HG03066 (cell line): Measurements from ENCODE around the gene ADAT3.

ENCODE experiments used
- ATAC-seq: cut with Tn5 transposase; IDR thresholded peaks from one replicate; pipeline ENCODE4 v1.9.1; 2021; ENCODE audit warnings: low read depth; ENCODE audit not compliant: unreplicated experiment

The ADAT3 gene

DNA sequence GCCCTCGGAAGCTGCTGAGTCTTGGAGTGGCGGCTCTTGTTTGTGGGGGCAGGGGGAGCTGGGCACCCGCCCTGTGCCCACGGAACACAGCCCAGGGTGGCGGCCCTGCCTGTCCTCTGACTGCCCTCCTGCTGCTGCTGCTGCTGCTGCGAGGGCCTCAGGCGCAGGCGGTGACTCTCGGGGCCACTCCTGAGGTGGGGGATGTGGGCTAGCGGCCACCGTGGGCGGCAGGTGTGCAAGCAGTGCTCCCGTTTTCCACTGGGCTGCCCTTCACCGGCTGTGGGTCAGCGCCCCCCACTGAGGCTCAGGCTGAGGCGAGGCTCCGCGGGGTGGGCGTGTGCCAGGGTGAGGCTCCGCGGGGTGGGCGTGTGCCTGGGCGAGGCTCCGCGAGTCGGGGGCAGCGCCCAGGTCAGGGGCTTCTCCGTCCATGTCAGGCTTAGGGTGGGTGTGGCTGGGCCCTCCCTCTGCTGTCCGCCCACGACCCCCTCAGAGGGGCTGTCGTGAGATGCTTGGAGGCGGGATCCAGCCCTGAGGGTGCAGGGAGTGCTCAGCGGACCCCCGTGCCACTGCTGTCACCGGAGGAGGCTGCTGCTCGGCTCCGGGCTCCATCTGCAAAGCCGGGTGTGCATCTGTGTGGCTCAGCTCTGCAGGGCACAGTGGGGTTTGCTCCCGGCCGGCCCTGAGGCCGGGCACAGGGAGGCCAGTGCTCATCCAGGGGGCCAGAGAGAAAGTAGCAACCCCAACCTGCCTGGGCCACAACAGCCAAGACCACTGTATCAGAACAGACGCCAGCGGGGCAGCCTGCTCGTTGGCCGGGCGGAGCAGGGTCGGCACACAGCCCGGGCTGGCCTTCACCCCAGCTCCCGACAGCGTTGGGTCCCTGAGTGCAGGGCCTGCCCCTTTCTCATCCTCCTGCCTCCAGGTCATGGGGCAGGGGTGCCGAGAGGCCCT, 50.2 kb downstream of the ADAT3 start:
- no peak for ATAC-seq

DNA sequence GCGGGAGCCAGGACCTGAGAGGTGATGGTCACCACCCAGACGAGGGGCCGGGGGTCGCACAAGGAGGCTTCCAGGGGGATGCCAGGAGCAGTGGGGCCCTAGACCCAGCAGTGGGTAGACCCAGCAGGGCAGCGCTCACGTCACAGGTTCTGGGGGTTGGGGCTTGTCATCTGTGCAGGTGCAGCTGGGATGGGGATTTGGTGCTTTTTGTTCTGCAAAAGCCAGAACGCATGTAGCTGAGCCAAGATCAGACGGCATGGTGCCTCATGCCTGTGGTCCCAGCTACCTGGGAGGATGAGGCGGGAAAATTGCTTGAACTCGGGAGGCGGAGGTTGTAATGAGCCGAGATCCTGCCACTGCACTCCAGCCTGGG, 50.9 kb downstream of the ADAT3 start:
- ATAC-seq, result no peak

DNA sequence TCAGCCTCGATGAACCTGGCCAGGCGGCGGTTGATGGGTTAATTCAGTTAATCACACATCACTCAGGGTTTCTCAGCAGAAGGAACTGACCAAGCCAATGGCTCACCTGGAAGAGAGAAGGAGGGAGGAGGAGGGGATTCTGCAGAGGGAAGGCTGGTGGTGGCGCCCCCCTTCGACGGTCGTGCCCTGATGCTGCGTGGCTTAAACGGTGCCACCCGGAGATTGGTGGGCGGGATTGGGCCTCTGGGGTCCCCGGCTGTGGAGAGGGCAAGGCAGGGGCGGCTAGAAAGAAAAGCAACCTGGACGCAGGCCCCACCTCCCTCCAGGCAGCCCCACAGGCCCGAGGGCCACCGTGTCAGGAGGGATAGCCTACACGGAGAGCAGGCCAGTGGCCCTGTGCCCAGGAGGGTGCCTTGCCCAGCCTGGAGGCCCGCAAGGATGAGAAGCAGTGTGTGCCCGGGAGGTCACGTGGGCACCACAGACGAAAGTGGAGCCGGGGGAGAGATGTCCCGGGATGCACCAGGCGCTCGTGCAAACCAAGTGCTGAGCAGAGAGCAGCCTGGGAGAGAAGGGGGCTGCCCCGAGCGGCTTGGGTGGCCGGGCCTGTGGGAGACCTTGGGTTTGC, 51.8 kb downstream of the ADAT3 start:
- no peak for ATAC-seq

DNA sequence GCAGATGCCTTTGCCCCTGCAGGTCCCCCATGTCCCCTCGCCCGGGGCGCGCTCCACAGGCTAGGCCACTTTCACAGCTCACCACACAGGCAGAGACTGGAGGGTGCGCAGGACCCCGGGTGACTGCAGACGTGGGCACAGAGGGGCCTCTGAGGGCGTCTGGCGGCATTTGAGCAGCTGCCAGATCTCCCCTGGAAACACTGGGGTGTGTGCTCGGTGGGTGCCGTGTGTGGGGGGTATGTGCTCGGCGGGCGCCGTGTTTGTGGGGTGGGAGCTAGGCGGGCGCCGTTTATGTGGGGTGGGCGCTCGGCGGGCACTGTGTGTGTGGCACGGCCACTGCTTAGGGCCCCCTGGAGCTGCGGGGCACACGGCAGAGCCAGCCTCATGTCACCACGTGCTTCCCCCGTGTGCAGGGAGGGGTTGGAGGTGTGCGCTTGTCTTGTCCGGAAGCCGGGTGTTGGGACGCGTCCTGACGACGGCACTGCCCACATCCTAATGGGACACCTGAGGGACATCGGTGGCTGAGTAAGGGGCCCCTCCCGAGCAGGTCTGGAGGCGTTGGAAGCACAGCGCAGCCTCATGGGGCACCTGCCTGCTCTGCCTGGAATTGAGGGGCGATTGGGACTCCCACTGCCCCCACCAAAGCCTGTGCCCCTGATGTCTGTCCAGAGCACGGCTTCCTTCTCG, 52.5 kb downstream of the ADAT3 start:
- ATAC-seq, result no peak

DNA sequence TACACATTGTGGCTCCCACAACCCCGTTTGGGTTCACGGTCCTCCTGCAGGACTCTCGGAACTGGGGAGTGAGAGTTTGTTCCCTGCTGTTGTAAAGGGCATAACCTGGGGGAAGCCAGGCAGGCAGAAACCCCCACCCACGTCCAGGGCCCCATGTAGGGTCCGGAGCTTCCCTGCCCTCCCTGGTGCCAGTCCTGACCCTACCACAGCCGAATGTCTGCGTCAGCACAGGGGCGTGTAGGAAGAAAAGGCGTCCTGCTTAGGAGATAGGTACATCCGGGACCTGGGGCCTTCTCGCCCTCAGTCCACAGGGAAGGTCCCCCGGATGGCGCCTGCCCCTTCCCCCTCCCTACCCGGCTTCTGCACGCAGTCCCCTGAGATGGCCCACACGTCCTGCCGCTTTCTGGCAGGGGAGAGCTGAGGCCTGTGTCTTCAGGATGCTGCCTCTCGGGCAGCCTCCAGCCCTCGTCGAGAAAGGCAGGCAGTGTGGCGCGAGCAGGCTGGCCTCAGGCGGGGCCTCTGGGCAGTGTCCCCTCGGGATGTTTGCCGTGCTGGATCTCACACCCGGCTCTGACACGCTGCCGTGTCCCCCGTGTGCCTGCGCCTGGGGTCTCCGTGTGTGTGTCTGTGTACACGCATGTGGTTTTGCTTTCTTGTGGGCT, 54.9 kb downstream of the ADAT3 start:
- no peak for ATAC-seq

DNA sequence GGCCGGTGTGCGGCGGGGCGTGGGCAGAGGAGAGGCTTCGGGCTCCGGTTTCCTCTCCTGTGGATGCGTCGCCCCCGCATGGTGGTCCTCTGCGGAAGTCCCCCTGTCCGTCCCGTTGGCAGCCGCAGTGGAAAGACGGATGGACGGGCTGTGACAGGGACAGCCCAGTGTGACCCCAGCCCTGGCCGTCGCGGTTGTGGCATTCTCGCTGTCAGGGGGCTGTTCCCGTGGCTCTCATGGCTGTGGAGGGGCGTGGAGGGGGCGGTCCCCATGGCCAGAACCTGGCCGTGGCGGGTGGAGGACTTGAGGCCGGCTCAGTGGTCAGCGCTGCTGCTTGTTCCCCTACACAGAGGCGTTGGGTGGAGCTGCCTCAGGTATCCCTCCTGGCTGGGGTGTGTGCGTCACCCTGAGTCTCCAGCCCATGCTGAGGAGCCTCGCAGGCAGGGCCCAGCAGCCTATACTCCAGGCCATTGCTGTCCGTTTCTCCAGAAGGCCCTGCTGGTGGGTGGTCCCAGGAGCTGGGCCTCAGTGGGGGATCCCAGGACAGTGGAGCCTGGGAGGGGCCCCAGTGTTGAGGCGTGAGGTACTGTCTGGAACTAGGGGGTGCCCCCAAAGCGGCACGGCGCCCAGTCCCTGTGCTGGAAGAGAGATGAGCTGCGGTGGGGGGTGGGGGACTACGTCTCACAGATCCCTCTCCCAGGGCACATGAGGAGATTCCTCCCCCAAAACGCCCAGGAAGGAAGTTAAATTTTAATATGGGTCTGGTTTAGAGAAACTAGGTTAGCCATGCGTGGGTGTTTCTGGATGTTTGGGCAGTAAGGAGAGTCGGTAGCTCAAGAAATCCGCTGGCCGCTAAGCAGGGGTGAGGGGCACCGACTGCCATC, 56.0 kb downstream of the ADAT3 start:
- no peak for ATAC-seq

DNA sequence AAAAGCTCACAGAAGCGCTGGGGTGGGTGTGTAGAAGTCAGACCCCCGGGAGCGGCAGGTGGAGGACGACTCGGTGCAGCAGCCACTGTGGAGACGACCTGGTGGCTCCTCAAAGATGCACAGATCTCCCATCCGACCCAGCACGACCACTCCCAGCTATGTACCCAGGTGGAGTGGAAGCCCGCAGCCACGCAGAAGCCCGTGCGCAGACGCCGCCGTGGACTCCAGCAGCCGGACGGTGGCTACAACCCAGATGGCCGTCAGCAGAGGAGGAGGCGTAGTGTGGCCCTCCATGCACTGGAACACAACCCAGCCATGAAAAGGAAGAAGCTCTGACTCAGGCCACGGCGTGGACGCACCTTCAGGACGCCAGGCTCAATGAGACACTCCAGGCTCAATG, 57.5 kb downstream of the ADAT3 start:
- ATAC-seq, result no peak
